Neural cell (in vitro differentiated cells): Measurements from ENCODE around the gene TSEN2. TPM values are rescaled to one million over a fixed set of nuclear protein-coding genes. Genes with fewer than 3 reads are reported as not detected.

ENCODE experiments used
- H2AFZ ChIP-seq: fragments of 200-600, 300-800 bp; sonication (generic), shearing (Covaris generic); 2 replicates; pipeline ENCODE4 v1.6.0; 2014; ENCODE audit warnings: low read depth, mild to moderate bottlenecking, antibody characterized with exemption, low read length, moderate library complexity
- H3F3A ChIP-seq: fragments of 200-600 bp; shearing (Covaris generic); 2 replicates; pipeline ENCODE4 v1.6.1; 2016; ENCODE audit warnings: mild to moderate bottlenecking, moderate library complexity, mixed read lengths, antibody characterized with exemption, low read length; ENCODE audit not compliant: insufficient read depth, poor library complexity, severe bottlenecking
- H3K27ac ChIP-seq: fragments of 200-600, 300-800 bp; sonication (generic), shearing (Covaris generic); 2 replicates; pipeline ENCODE4 v1.5.1; 2014; ENCODE audit warnings: mild to moderate bottlenecking, low read length, moderate library complexity
- H3K27me3 ChIP-seq: fragments of 300-800, 200-600 bp; sonication (generic), shearing (Covaris generic); 2 replicates; pipeline ENCODE4 v1.6.0; 2014; ENCODE audit warnings: mild to moderate bottlenecking, low read depth, low read length, moderate library complexity; ENCODE audit not compliant: insufficient read depth
- H3K36me3 ChIP-seq: fragments of 300-800, 200-600 bp; sonication (generic), shearing (Covaris generic); 2 replicates; pipeline ENCODE4 v1.5.1; 2014; ENCODE audit warnings: mild to moderate bottlenecking, antibody characterized with exemption, low read length, moderate library complexity; ENCODE audit not compliant: insufficient read depth
- H3K4me2 ChIP-seq: fragments of 300-800, 200-600 bp; sonication (generic), shearing (Covaris generic); 2 replicates; pipeline ENCODE4 v1.6.0; 2014; ENCODE audit warnings: mild to moderate bottlenecking, low read length
- H3K4me3 ChIP-seq: fragments of 300-800, 200-600 bp; sonication (generic), shearing (Covaris generic); 2 replicates; pipeline ENCODE4 v1.5.1; 2014; ENCODE audit warnings: mild to moderate bottlenecking, low read length, moderate library complexity
- H3K79me2 ChIP-seq: fragments of 200-600 bp; shearing (Covaris generic); replicated peaks from 2 replicates; pipeline ENCODE4 v1.6.0; 2014; ENCODE audit warnings: mild to moderate bottlenecking, low read length, moderate library complexity; ENCODE audit not compliant: insufficient read depth
- H3K9ac ChIP-seq: fragments of 300-800, 200-600 bp; sonication (generic), shearing (Covaris generic); 2 replicates; pipeline ENCODE4 v1.6.1; 2016; ENCODE audit warnings: mild to moderate bottlenecking, low read length, mixed read lengths
- H3K9me2 ChIP-seq: fragments of 200-600 bp; shearing (Covaris generic); 2 replicates; pipeline ENCODE4 v1.6.1; 2016; ENCODE audit warnings: mild to moderate bottlenecking, low read length, mixed read lengths; ENCODE audit not compliant: insufficient read depth
- H3K9me3 ChIP-seq: fragments of 200-600, 300-800 bp; sonication (generic), shearing (Covaris generic); 2 replicates; pipeline ENCODE4 v1.6.1; 2016; ENCODE audit warnings: mild to moderate bottlenecking, mixed run types, low read length, moderate library complexity, mixed read lengths
- H4K20me1 ChIP-seq: fragments of 200-600 bp; shearing (Covaris generic); 2 replicates; pipeline ENCODE4 v1.6.1; 2016; ENCODE audit warnings: mild to moderate bottlenecking, mixed run types; ENCODE audit not compliant: insufficient read depth
- EP300 ChIP-seq: fragments of 450-650 bp; conservative IDR thresholded peaks from 2 replicates; pipeline ENCODE4 v1.6.1; 2014; ENCODE audit warnings: antibody characterized with exemption, mild to moderate bottlenecking, moderate library complexity; ENCODE audit not compliant: poor library complexity, severe bottlenecking
- EZH2 ChIP-seq: fragments of 200-600, 300-800 bp; shearing (Covaris generic), sonication (generic); IDR thresholded peaks from 2 replicates; pipeline ENCODE4 v1.6.1; 2014; ENCODE audit warnings: antibody characterized with exemption, low read length, borderline replicate concordance, mild to moderate bottlenecking; ENCODE audit not compliant: insufficient read depth, poor library complexity, severe bottlenecking
- MXI1 ChIP-seq: fragments of 450-650 bp; conservative IDR thresholded peaks from 2 replicates; pipeline ENCODE4 v1.6.1; 2014; ENCODE audit warnings: antibody characterized with exemption, mild to moderate bottlenecking; ENCODE audit not compliant: poor library complexity, severe bottlenecking
- POLR2AphosphoS5 ChIP-seq: IDR thresholded peaks from 2 replicates; pipeline ENCODE4 v1.6.1; 2012
- RAD21 ChIP-seq: fragments of 450-650 bp; conservative IDR thresholded peaks from 2 replicates; pipeline ENCODE4 v1.6.1; 2014; ENCODE audit warnings: antibody characterized with exemption, mild to moderate bottlenecking, moderate library complexity
- SMC3 ChIP-seq: fragments of 450-650 bp; conservative IDR thresholded peaks from 2 replicates; pipeline ENCODE4 v1.6.1; 2014; ENCODE audit warnings: antibody characterized with exemption, mild to moderate bottlenecking, moderate library complexity; ENCODE audit not compliant: poor library complexity
- TAF1 ChIP-seq: IDR thresholded peaks from 2 replicates; pipeline ENCODE4 v1.6.1; 2012; ENCODE audit warnings: low read depth
- polyA plus RNA-seq: library from polyadenylated mRNA; depleted of rRNA; stranded (reverse); fragments of >200 nt; gene quantifications from 2 replicates; pipeline ENCODE4 v1.2.3, GENCODE V29; 2014
- TF ChIP-seq, protein P1 (sequence below): IDR thresholded peaks from 2 replicates; pipeline ENCODE4 v1.6.1; 2012; ENCODE audit warnings: borderline replicate concordance
- TF ChIP-seq, protein P2 (sequence below): fragments of 450-650 bp; IDR thresholded peaks from 2 replicates; pipeline ENCODE4 v1.5.1; 2014; ENCODE audit warnings: antibody characterized with exemption, mild to moderate bottlenecking, moderate library complexity; ENCODE audit not compliant: poor library complexity, severe bottlenecking

Gene TSEN2
- polyA plus RNA-seq, 1 donor from 2014 or later = 22.6 TPM

- Histone ChIP-seq H3K36me3 (no peaks in the 10 kb centered on the region), H3K27me3 (no peaks in the 10 kb centered on the region), H3K4me2 (no peak overlapping the region), H3K9me3 (no peaks in the 10 kb centered on the region), H4K20me1 (no peaks in the 10 kb centered on the region), H3K27ac (no peak overlapping the region), H2AFZ (no peak overlapping the region), H3F3A (no peaks in the 10 kb centered on the region), H3K79me2 (no peaks in the 10 kb centered on the region), H3K9me2 (no peaks in the 10 kb centered on the region), H3K9ac (no peak overlapping the region), H3K4me3 (no peak overlapping the region)
- TF ChIP-seq, protein P1, sequence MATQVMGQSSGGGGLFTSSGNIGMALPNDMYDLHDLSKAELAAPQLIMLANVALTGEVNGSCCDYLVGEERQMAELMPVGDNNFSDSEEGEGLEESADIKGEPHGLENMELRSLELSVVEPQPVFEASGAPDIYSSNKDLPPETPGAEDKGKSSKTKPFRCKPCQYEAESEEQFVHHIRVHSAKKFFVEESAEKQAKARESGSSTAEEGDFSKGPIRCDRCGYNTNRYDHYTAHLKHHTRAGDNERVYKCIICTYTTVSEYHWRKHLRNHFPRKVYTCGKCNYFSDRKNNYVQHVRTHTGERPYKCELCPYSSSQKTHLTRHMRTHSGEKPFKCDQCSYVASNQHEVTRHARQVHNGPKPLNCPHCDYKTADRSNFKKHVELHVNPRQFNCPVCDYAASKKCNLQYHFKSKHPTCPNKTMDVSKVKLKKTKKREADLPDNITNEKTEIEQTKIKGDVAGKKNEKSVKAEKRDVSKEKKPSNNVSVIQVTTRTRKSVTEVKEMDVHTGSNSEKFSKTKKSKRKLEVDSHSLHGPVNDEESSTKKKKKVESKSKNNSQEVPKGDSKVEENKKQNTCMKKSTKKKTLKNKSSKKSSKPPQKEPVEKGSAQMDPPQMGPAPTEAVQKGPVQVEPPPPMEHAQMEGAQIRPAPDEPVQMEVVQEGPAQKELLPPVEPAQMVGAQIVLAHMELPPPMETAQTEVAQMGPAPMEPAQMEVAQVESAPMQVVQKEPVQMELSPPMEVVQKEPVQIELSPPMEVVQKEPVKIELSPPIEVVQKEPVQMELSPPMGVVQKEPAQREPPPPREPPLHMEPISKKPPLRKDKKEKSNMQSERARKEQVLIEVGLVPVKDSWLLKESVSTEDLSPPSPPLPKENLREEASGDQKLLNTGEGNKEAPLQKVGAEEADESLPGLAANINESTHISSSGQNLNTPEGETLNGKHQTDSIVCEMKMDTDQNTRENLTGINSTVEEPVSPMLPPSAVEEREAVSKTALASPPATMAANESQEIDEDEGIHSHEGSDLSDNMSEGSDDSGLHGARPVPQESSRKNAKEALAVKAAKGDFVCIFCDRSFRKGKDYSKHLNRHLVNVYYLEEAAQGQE = no peak
- TF ChIP-seq EP300 (no peak), EZH2 (no peak), POLR2AphosphoS5 (no peak), SMC3 (no peak), MXI1 (no peak), RAD21 (no peak), TAF1 (no peak)
- TF ChIP-seq, protein P2, sequence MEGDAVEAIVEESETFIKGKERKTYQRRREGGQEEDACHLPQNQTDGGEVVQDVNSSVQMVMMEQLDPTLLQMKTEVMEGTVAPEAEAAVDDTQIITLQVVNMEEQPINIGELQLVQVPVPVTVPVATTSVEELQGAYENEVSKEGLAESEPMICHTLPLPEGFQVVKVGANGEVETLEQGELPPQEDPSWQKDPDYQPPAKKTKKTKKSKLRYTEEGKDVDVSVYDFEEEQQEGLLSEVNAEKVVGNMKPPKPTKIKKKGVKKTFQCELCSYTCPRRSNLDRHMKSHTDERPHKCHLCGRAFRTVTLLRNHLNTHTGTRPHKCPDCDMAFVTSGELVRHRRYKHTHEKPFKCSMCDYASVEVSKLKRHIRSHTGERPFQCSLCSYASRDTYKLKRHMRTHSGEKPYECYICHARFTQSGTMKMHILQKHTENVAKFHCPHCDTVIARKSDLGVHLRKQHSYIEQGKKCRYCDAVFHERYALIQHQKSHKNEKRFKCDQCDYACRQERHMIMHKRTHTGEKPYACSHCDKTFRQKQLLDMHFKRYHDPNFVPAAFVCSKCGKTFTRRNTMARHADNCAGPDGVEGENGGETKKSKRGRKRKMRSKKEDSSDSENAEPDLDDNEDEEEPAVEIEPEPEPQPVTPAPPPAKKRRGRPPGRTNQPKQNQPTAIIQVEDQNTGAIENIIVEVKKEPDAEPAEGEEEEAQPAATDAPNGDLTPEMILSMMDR = no peak
Observed at GRCh38 chr3:12471241-12471640, 13.0 kb upstream of the TSEN2 start.

- no peaks in the 10 kb centered on the region for H3K27me3 ChIP-seq
- TF ChIP-seq RAD21 (no peak), EZH2 (no peak), TAF1 (no peak), SMC3 (no peak), POLR2AphosphoS5 (no peak), MXI1 (no peak), EP300 (no peak)
- TF ChIP-seq, protein P2 = no peak
- TF ChIP-seq, protein P1 = no peak
- no peaks in the 10 kb centered on the region for H3K9me2 ChIP-seq
- no peak overlapping the region for H3K4me2 ChIP-seq
- H3K36me3 ChIP-seq = no peaks in the 10 kb centered on the region
- no peaks in the 10 kb centered on the region for H4K20me1 ChIP-seq
- no peak overlapping the region for H3K4me3 ChIP-seq
- no peak overlapping the region for H2AFZ ChIP-seq
- no peak overlapping the region for H3K27ac ChIP-seq
- no peaks in the 10 kb centered on the region for H3K9me3 ChIP-seq
- H3K9ac ChIP-seq = no peak overlapping the region
- no peaks in the 10 kb centered on the region for H3K79me2 ChIP-seq
- no peaks in the 10 kb centered on the region for H3F3A ChIP-seq
Observed at GRCh38 chr3:12472000-12472610, 12.2 kb upstream of the TSEN2 start.
